Inflammatory macrophage (primary cell): ENCODE data around the gene E2F8.

Source experiments
- DNase-seq, 2 donors: peaks; one replicate each; pipeline ENCODE4 v3.0.0-alpha.2; 2020 to 2022

Gene E2F8

DNA sequence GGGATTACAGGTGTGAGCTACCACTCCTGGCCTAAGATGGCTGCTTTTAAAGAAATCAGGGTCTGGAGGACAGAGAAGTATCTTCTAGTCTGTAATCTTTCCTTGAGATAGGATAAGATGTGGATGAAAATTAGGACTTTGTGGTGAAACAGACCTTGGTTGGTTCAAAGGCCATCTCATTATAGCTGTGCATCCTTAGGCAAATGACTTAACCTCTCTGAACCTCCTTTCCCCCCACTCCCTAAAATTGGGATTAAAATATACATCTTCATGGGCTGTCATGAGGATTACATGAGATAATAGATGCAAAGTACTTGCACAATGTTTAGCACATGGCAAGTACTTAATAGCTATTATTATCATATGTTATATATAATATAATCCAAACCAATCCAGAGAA lies 10.8 kb upstream of the E2F8 start:
- DNase-seq: no peak

DNA sequence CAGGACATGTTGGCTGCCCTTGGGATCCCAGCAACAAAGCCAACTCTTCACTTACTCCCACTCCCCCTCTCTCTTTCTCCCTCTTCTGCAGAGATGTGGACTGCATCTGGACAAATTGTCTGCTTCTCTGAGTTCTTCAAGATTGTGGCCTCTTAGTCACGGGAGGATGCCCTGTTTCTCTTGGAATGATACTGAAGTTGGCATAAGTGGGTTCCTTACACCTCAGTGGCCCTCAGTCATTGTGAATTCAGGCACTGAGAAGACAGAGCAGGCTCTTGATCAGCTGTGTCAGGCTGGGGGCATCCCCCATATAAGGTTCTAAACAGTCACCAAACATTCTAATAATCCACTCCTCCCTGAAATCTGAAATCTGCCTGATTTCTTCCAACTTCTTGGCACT lies 6.1 kb upstream of the E2F8 start:
- DNase-seq: no peak

GRCh38 chr11:19245351-19245750 lies 4.6 kb upstream of the E2F8 start:
- no peak for DNase-seq

DNA sequence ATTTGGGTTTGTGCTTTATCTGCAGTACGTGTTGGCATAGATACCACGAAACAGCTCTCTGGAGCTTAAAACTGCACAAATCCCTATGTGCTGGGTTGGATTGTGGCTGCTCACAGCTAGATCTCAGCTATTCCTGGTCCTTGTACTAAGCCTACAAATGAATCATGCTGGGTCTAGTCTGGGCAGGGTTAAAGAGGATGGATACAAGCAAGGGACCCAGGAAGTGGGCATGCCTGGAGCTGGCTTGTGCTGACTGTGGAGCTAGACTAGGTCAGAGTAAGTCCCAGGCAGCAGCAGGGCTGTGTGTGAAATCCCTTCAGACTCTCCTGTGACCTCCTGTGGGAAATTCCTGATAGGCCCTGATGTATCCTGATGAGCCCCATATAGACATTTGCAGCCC lies 3.9 kb upstream of the E2F8 start:
- no peak for DNase-seq

DNA sequence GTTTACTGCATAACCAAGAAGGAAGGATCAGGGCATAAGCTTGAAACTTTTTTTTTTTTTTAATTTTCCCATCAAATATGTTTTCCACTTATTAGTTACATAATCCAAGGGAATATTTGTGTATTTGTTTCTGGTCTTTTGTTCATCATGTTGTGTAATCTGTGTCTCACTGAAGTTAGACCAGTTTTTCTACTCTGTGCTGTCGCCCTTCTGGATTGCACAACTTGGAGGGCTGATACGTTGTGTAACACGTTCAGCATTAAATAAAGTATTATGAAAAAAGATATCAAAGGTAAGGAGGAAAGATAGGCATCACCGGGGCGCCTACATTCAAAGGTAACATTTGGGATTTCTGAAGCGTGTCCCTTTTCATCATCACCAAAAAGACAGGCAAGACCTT lies 3.3 kb upstream of the E2F8 start:
- peak; percentile 16 to 49 for DNase-seq

GRCh38 chr11:19243613-19244012 lies 2.9 kb upstream of the E2F8 start:
- DNase-seq: peak in 1 of 2 donors; percentile 28

DNA sequence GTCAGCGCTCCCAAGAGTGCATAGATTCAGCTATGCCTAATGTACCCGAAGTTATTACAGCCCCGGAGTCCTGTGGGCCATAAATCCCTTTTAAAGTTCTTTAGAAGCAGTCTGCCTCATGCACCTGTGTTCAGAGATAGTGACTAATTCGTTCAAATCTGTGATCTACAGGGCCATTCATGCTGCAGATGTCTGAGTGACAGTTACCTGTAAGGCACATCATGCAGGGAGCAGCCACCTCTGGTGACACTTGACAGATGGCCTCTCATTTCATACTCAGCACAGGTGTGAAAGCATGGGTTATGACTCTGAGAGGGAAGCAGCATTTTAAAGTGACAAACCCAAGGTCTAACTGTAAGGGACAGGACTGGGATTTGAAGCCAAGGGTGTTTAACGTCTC lies 2.4 kb upstream of the E2F8 start:
- DNase-seq: no peak

DNA sequence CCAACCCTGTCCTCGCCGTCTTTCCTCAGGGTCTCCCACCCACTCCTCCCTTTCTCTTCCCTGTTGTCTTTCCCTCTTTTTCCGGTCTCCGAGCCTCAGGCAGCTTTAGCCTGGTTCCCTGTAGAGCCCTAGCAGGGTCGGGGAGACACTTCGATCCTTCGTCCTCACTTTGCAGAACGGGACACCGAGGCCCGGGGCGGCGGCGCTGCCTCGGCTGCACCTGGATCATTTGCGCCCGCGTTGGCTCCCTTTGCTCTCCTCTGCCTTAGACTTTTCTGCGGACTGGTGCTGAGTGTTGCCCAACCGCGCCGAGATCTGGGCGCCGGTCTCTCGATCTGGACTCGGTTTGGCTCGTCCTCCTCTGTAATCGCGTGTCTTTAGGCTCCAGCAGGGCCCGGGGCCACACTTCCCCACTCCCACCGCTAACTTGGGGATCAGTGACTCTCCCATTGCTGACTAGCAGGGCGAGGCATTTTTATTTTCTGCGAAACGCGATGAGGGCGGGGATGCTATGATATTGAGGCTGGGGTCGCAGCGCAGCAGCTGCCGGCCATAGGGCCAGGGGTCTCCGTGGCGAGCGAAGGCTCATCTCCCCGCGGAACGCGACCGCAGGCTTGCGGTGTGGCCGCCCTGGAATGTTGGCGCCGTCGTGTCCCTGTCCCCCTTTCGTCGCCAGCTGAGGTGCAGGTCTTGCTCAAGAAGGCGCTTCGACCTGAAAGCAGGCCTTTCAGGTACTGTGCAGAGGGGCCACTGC lies 1.6 kb upstream of the E2F8 start:
- no peak for DNase-seq

DNA sequence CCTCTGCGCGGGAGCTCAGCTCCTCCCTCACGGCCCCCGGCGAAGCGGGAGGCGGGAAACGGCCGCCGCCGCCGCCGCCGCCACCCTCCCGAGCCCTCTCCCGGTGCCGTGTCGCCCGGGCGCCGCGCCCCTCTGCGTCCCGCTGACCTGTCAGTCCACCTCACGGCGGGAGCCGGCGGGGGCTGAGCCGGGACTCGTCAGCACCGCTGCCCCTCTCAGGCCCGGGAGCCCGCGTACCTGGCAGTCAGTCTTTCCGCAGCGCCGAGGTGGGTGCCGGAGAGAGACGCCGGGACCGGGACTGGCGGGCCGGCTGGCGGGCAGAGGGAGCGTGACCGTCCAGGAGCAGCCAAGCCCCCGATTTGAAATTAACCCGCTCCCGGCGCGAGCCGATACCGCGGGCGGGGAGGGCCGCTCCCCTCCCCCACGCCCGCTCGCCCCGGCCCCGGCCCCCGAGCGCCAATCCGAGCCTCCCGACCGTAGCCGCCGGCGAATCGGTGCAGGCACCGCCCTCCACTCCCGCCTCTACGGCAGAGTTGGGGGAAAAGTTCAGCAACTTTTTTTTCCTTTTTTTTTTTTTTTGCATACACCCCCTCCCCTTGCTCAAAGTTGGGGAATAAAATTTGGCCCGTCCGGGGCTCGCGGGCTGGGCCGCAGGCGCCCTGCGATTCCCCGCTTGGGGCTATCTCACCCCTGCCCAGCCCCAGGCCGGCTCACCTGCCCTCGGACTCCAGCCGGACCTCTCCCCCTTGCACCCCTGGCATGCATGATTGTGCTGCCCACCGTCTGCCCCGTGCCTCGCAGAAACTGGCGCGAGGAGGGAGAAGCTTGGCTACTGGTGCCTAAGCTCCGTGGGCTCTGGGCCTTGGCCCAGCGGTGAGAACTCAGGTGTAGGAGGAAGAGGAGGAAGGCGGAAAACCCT lies 774 bp upstream of the E2F8 start:
- DNase-seq: peak in 1 of 2 donors; percentile 22

GRCh38 chr11:19239039-19239438 lies 1.7 kb downstream of the E2F8 start:
- no peak for DNase-seq

- DNase-seq: no peak
Observed at GRCh38 chr11:19237813-19238212, 2.9 kb downstream of the E2F8 start.

- no peak for DNase-seq
Observed at GRCh38 chr11:19237381-19237780, 3.4 kb downstream of the E2F8 start.

- DNase-seq: no peak
Observed at GRCh38 chr11:19234231-19234817, 6.4 kb downstream of the E2F8 start.

DNA sequence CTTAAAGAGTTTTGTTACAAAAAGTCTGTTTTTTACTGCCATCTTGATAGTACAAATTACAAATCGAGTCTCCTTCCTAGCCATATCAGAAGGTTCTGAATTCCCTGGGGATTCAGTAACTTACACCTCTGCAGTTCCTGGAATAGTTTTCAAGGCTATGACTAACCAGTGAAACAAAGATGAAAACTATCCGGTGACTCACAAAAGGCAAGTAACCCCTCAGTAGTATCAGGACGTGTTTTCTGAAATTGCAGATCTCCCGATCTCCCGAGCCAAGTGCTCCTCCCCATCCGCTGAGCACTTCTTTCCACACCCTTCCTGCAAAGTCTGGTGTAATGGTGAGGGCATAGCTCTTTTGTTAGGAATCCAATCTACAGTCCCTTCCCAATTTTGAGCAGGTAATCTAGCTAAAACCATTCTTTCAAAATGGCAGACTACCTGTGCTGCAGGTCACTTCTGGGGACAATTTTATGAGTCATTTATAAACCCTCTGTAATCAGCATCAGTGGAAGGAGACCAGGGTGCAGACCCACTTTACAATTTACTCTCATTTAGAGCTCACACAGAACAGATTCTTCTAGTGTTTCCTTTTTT lies 7.7 kb downstream of the E2F8 start:
- no peak for DNase-seq

DNA sequence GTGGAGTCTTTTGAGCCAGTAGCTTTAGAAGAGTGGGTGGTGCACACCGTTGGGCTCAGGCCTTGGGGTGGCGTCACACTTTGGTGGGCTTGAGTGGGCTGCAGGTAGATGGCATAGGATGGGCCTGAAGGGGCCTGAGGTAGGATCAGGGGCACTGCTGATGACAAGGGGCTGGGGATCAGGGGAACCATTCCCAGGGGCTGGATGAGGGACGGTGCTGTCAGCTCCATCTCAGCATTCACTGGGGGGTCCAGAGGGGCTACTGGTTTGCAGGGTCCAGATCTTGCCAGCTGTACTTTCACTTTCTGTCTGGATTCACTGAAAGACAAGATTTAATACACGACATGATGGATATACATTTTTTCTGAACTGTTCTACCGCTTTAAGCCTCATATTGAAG lies 11.1 kb downstream of the E2F8 start:
- no peak for DNase-seq

- DNase-seq: no peak
Observed at GRCh38 chr11:19228968-19229367, 11.8 kb downstream of the E2F8 start.

GRCh38 chr11:19226378-19227195 lies 14.2 kb downstream of the E2F8 start:
- DNase-seq: no peak

GRCh38 chr11:19225581-19225980 lies 15.2 kb downstream of the E2F8 start:
- DNase-seq: no peak

DNA sequence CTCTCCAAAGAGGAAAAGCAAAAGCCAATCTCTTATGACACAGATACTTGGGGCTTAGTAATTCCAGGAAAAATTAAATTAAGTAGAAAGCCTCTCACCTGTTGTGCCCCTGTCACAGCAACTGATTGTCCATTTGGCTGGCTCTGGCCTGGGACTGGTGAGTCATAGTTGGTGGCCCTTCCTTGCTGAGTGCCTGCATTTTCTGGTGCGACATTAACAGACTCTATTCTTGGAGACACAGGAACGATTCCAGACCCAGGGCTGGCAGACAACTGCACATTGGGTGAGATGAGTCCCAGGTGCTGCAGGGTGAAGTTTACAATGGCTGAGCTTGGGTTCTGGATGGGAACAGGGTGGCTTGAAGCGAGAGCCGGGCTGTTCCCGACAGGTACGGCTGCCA lies 15.6 kb downstream of the E2F8 start:
- no peak for DNase-seq

GRCh38 chr11:19220903-19221724 lies 19.6 kb downstream of the E2F8 start:
- no peak for DNase-seq

- no peak for DNase-seq
Observed at GRCh38 chr11:19218786-19219460, 21.8 kb downstream of the E2F8 start.
